BJ (cell line): ENCODE data around the gene ERBB4. TPM values are rescaled to one million over a fixed set of nuclear protein-coding genes. Genes with fewer than 3 reads are reported as not detected.

Experiments
- CTCF ChIA-PET: fragments of 350-600 bp; formaldehyde crosslinking; extraction: SDS; loops from one replicate; lab custom pipeline; 2021; ENCODE audit warnings: antibody characterized with exemption, inconsistent platforms; lab: Yijun Ruan, JAX
- POLR2A ChIA-PET: fragments of 300-600 bp; sonication (Branson Sonifier 250); formaldehyde crosslinking; extraction: SDS; loops from one replicate; lab custom pipeline; 2021; ENCODE audit warnings: antibody characterized with exemption; lab: Charles Lee
- DNase-seq: peaks from one replicate; pipeline ENCODE4 v3.0.0-alpha.2; 2011; ENCODE audit warnings: low read depth
- H3K27me3 ChIP-seq: 2 replicates; pipeline ENCODE4 v1.6.0; 2011; ENCODE audit warnings: low read length; ENCODE audit not compliant: control insufficient read depth, insufficient read depth
- H3K36me3 ChIP-seq: 2 replicates; pipeline ENCODE4 v1.5.1; 2011; ENCODE audit warnings: low read length; ENCODE audit not compliant: control insufficient read depth, insufficient read depth
- H3K4me3 ChIP-seq: 2 replicates; pipeline ENCODE4 v1.5.1; 2011; ENCODE audit warnings: low read depth, mild to moderate bottlenecking, control low read depth, low read length
- CTCF ChIP-seq: IDR thresholded peaks from 2 replicates; pipeline ENCODE4 v1.5.1; 2011; ENCODE audit warnings: low read depth, mild to moderate bottlenecking, control low read depth, inconsistent platforms, low read length, moderate library complexity; ENCODE audit not compliant: insufficient read depth
- polyA plus RNA-seq: library from polyadenylated mRNA; depleted of rRNA; stranded (reverse); fragments of >200 nt; gene quantifications from 2 replicates; pipeline ENCODE4 v1.2.3, GENCODE V29; 2011

ERBB4 gene
- polyA plus RNA-seq, 1 experiment: not detected

GRCh38 chr2:212282671-212283261, 255.8 kb downstream of the ERBB4 start:
- ChIA-PET CTCF (no interaction called here), POLR2A (no interaction called here)
- no peak overlapping the region for H3K4me3 ChIP-seq
- TF ChIP-seq CTCF: no peak
- no peaks in the 10 kb centered on the region for H3K27me3 ChIP-seq
- H3K36me3 ChIP-seq: no peaks in the 10 kb centered on the region
- DNase-seq: no peak

DNA sequence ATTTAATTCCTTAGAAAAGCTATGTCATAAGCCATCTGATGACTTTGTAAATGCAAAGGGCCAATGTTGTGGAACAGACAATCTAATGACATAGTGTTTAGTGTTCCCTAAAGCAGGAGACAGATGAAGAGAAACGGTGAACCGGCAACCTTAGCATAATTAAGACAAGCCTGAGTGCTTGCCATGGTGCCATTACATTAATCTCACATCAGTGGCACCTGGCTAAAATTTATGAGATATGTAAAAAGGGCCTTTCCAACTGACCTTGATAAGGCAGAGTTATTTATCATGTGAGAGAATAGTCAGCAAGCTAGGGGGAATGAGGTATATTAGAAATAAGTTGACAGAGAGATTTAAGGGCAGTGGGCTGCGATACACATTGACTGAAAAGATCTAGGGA, 261.8 kb downstream of the ERBB4 start:
- no peaks in the 10 kb centered on the region for H3K27me3 ChIP-seq
- ChIA-PET CTCF (no interaction called here), POLR2A (no interaction called here)
- no peak for TF ChIP-seq CTCF
- DNase-seq: no peak
- H3K4me3 ChIP-seq: no peak overlapping the region
- H3K36me3 ChIP-seq: no peaks in the 10 kb centered on the region

- Histone ChIP-seq H3K4me3 (no peak overlapping the region), H3K36me3 (no peaks in the 10 kb centered on the region), H3K27me3 (no peaks in the 10 kb centered on the region)
- CTCF ChIA-PET: no interaction called here
- POLR2A ChIA-PET: no interaction called here
- TF ChIP-seq CTCF: no peak
- no peak for DNase-seq
Observed at GRCh38 chr2:212274215-212274614, 264.4 kb downstream of the ERBB4 start.

- H3K4me3 ChIP-seq: no peak overlapping the region
- TF ChIP-seq CTCF: no peak
- H3K27me3 ChIP-seq: no peaks in the 10 kb centered on the region
- POLR2A ChIA-PET: no interaction called here
- no peak for DNase-seq
- CTCF ChIA-PET: no interaction called here
- no peaks in the 10 kb centered on the region for H3K36me3 ChIP-seq
Observed at GRCh38 chr2:212271583-212271982, 267.0 kb downstream of the ERBB4 start.

DNA sequence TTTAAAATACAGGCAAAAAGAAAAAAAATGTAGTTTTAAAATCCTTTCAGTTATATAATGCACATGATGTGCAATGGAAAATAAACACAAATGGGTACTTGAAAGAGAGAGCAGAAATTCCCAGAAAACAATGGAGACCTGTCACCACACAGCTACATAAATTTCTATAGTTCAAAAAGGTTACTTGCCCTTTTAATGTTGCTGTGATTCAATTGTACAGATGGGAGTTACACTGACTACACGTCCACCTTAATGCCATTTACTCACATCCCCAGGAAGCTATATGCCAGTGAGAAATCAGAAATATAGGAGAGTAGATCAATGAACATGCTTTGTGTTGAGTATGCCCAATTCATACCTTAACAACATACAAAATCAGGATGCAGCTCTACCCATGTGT, 269.6 kb downstream of the ERBB4 start:
- CTCF ChIA-PET: no interaction called here
- POLR2A ChIA-PET: no interaction called here
- H3K27me3 ChIP-seq: no peaks in the 10 kb centered on the region
- no peak for TF ChIP-seq CTCF
- no peak overlapping the region for H3K4me3 ChIP-seq
- no peaks in the 10 kb centered on the region for H3K36me3 ChIP-seq
- DNase-seq: no peak
